Common myeloid progenitor, CD34-positive (primary cell): ENCODE measurements around the gene TMEM30A.

Experiments
- CTCF ChIA-PET: fragments of 350-600 bp; sonication (Branson Sonifier 250); formaldehyde crosslinking; loops from one replicate; lab custom pipeline; 2021; ENCODE audit warnings: antibody characterized with exemption; lab: Charles Lee
- POLR2A ChIA-PET: fragments of 350-600 bp; sonication (Branson Sonifier 250); formaldehyde crosslinking; loops from one replicate; lab custom pipeline; 2021; ENCODE audit warnings: antibody characterized with exemption; lab: Charles Lee
- DNase-seq, 3 donors: peaks; one replicate each; pipeline versions ENCODE4 v3.0.0 to v3.0.0-alpha.2; 2013
- H3K27ac ChIP-seq, 2 experiments: 1 replicate in 1 of 2; 2 replicates in 1 of 2; pipeline ENCODE4 v1.7.0; 2013; ENCODE audit warnings: inconsistent platforms in 2 of 2, low read length in 2 of 2, mild to moderate bottlenecking in 2 of 2, low read depth in 1 of 2, moderate library complexity in 1 of 2; ENCODE audit not compliant: severe bottlenecking in 2 of 2, insufficient read depth in 1 of 2, poor library complexity in 1 of 2
- H3K27me3 ChIP-seq, 5 experiments: replicated peaks in 2 of 5; 1 replicate in 3 of 5; 2 replicates in 2 of 5; pipeline versions ENCODE4 v1.6.1 to v1.7.0; 2013; ENCODE audit warnings: low read length in 4 of 5, mild to moderate bottlenecking in 2 of 5, moderate library complexity in 2 of 5, inconsistent platforms in 1 of 5; ENCODE audit not compliant: insufficient read depth in 5 of 5, control insufficient read depth in 4 of 5
- H3K36me3 ChIP-seq, 4 experiments: 1 replicate in 2 of 4; 2 replicates in 2 of 4; pipeline versions ENCODE4 v1.6.1 to v1.7.0; 2013; ENCODE audit warnings: low read length in 3 of 4, control low read depth in 1 of 4, mild to moderate bottlenecking in 1 of 4; ENCODE audit not compliant: control insufficient read depth in 4 of 4, insufficient read depth in 4 of 4
- H3K4me1 ChIP-seq, 4 experiments: 1 replicate in 3 of 4; 2 replicates in 1 of 4; pipeline versions ENCODE4 v1.6.1 to v1.7.1; 2013; ENCODE audit warnings: low read length in 3 of 4, mild to moderate bottlenecking in 3 of 4, control low read depth in 1 of 4, inconsistent platforms in 1 of 4, moderate library complexity in 1 of 4; ENCODE audit not compliant: control insufficient read depth in 4 of 4, insufficient read depth in 4 of 4; ENCODE audit errors: control extremely low read depth in 1 of 4
- H3K4me3 ChIP-seq, 7 experiments: 1 replicate in 4 of 7; 2 replicates in 3 of 7; pipeline versions ENCODE4 v1.5.1 to v1.7.0; 2013; ENCODE audit warnings: mild to moderate bottlenecking in 7 of 7, low read length in 6 of 7, moderate library complexity in 6 of 7, inconsistent platforms in 2 of 7, low read depth in 2 of 7, control low read depth in 1 of 7; ENCODE audit not compliant: insufficient read depth in 4 of 7, control insufficient read depth in 1 of 7; ENCODE audit errors: extremely low read depth in 1 of 7
- H3K9me3 ChIP-seq, 5 experiments: 1 replicate in 4 of 5; 2 replicates in 1 of 5; pipeline versions ENCODE4 v1.6.1 to v1.7.1; 2013; ENCODE audit warnings: low read length in 4 of 5, mild to moderate bottlenecking in 2 of 5, inconsistent platforms in 1 of 5, low read depth in 1 of 5, moderate library complexity in 1 of 5; ENCODE audit not compliant: control insufficient read depth in 4 of 5, insufficient read depth in 2 of 5; ENCODE audit errors: control extremely low read depth in 1 of 5
- WGBS: methylation state at CpG from one replicate; pipeline ENCODE4 v1.1.5; 2013; ENCODE audit not compliant: insufficient coverage; 5-methylcytosine and 5-hydroxymethylcytosine counted together

TMEM30A gene

DNA sequence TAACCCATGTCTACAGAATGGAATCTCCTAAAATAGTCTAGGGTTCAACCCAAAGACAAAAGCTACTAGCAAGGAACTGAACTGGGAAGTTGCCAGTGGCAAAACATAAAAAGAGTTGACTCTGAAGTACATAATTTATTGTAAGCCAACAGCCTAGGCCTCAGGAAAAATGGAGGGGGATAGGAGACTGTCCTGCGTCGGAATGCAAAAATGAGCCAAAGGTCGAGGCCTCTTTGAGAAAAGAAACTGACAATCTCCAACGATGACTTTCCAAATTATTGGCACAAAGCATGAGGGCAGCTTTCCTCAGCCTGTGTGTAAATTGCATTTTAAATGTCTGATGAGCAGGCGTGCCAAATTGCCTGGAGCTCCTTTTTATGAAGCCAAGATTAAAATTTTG, 80.9 kb downstream of the TMEM30A start:
- 58% methylated on average over 4 of the region's 5 CpGs for WGBS
- Histone ChIP-seq H3K27ac (no peak overlapping the region), H3K4me3 (no peak overlapping the region), H3K4me1 (peaks cover 6 to 56% (median 46%) of the 10 kb centered on the region in 4 experiments), H3K36me3 (no peaks in the 10 kb centered on the region), H3K9me3 (no peaks in the 10 kb centered on the region), H3K27me3 (peaks cover 17 to 88% (median 59%) of the 10 kb centered on the region in 5 experiments)
- ChIA-PET CTCF (interaction anchor here (0.7 to 2.5 kb wide), 10 partner anchors 8 to 1461 kb away, joined by 3 to 8 read pairs (median 4); no protein-coding TSS in a partner anchor), POLR2A (no interaction called here)
- DNase-seq, result no peak
